Cardiac fibroblast (primary cell): ENCODE measurements around the gene SIRT7.

Experiments used
- DNase-seq, 2 donors: peaks; one replicate each; pipeline versions ENCODE4 v3.0.0 to v3.0.0-alpha.2; 2010; ENCODE audit warnings: low read depth in 2 of 2
- H3K4me3 ChIP-seq, 2 donors: replicated peaks in 1 of 2; 1 replicate in 1 of 2; 2 replicates in 1 of 2; pipeline ENCODE4 v1.5.1; 2011; ENCODE audit warnings: low read depth in 2 of 2, low read length in 2 of 2, mild to moderate bottlenecking in 2 of 2, moderate library complexity in 1 of 2
- TF ChIP-seq, protein P1 (sequence below): IDR thresholded peaks from one replicate; pipeline ENCODE4 v1.5.1; 2011; ENCODE audit warnings: low read depth, mild to moderate bottlenecking, low read length, inconsistent platforms

SIRT7 gene

GRCh38 chr17:81942167-81942553 lies 24.2 kb upstream of the SIRT7 start:
- no peak for DNase-seq
- TF ChIP-seq, protein P1, sequence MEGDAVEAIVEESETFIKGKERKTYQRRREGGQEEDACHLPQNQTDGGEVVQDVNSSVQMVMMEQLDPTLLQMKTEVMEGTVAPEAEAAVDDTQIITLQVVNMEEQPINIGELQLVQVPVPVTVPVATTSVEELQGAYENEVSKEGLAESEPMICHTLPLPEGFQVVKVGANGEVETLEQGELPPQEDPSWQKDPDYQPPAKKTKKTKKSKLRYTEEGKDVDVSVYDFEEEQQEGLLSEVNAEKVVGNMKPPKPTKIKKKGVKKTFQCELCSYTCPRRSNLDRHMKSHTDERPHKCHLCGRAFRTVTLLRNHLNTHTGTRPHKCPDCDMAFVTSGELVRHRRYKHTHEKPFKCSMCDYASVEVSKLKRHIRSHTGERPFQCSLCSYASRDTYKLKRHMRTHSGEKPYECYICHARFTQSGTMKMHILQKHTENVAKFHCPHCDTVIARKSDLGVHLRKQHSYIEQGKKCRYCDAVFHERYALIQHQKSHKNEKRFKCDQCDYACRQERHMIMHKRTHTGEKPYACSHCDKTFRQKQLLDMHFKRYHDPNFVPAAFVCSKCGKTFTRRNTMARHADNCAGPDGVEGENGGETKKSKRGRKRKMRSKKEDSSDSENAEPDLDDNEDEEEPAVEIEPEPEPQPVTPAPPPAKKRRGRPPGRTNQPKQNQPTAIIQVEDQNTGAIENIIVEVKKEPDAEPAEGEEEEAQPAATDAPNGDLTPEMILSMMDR: no peak
- no peak overlapping the region for H3K4me3 ChIP-seq

GRCh38 chr17:81941484-81942166 lies 23.6 kb upstream of the SIRT7 start:
- TF ChIP-seq, protein P1: no peak

DNA sequence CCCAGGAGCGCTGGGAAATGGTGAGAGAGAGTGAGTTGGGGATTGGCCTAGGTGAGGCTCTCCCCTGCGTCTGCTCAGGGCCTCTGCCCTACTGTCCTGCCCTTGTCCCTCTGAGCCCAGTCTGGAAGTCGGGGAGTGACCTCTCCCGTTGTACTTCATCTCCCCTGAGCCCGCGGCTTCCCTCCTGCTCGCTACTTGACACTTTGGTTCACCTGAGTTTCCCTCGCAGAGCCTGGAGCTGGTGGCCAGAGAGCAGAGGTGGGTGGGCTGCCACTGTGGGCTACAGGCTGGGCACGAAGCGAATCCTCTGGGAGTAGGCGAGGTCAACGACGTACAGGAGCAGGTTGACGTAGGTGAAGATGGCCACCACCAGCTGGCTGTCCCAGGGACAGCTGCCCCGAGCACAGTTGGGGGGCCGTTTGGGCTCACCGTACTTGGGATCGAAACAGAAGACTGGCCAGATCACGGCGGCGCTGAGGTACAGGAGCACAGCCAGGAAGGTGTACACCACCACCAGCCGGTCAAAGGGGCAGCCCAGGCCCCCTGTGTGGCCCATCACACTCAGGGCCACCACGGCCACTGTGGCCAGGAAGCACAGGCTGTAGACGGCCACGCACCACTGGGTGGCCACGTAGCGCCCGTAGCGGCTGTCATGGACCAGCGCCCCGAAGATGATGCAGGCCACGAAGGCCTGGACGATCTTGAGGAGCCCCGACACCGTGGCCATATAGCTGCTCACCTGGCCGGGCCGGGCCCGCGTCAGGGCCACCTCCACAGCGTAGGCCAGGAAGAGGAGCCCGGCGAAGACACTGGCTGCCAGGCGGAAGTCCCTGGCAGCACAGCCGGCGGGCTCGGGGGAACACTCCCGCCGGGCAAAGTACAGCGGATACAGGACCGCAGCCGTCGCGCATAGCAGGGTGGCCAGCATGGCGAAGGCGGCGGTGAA lies 22.8 kb upstream of the SIRT7 start:
- DNase-seq: no peak
- H3K4me3 ChIP-seq: no peak overlapping the region
- TF ChIP-seq, protein P1: no peak

More at GRCh38 chr17:81941484-81942166, 23.6 kb upstream of the SIRT7 start:
- no peak for DNase-seq
- H3K4me3 ChIP-seq: no peak overlapping the region

GRCh38 chr17:81939881-81940385 lies 22.0 kb upstream of the SIRT7 start:
- TF ChIP-seq, protein P1: no peak
- peak in 1 of 2 donors; percentile 79 for DNase-seq
- no peak overlapping the region for H3K4me3 ChIP-seq

- no peak overlapping the region for H3K4me3 ChIP-seq
- TF ChIP-seq, protein P1: no peak
Measured at GRCh38 chr17:81939218-81939617, 21.2 kb upstream of the SIRT7 start.

GRCh38 chr17:81935709-81936084 lies 17.7 kb upstream of the SIRT7 start:
- TF ChIP-seq, protein P1: no peak
- peak overlapping the region in 1 of 2 donors; percentile 27 for H3K4me3 ChIP-seq
- no peak for DNase-seq

More at GRCh38 chr17:81939218-81939617, 21.2 kb upstream of the SIRT7 start:
- no peak for DNase-seq
